Stimulated activated naive CD4-positive, alpha-beta T cell treated with Interleukin-2 at 50 U/mL for 16 hours (primary cell): ENCODE data around the gene MYO5B.

ENCODE experiments used
- DNase-seq: peaks from one replicate; lab custom pipeline; 2025; lab: John Stamatoyannopoulos, UW

MYO5B gene

DNA sequence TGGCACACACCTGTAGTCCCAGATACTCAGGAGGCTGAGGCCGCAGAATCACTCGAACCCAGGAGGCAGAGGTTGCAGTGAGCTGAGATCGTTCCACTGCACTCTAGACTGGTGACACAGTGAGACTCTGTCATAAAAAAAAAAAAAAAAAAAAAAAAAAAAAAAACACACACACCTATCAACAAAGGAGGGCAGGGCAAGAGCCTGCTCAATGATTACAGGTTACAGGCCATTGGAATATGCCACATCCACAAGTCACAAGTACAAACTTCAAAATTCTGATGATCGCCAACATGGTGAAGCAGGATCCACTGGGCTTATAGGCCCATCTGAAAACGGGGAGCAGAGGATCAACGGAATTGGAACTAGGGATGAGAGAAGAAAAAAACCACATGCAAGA, 6.3 kb downstream of the MYO5B start:
- no peak for DNase-seq

DNA sequence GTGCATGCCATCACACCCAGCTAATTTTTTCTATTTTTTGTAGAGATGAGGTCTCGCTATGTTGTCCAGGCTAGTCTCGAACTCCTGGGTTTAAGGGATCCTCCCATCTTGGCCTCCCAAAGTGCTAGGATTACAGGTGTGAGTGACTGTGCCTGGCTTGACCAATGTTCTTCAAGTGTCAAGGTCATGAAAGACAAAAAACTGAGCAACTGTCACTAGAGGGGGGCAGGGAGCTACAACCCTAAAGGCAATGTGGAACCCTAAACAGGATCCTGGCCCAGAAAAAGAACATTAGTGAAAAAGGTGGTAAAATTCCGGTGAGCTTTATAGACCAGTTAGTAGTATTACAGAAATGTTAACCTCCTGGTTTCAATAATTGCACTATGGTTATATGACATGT, 7.3 kb downstream of the MYO5B start:
- no peak for DNase-seq

DNA sequence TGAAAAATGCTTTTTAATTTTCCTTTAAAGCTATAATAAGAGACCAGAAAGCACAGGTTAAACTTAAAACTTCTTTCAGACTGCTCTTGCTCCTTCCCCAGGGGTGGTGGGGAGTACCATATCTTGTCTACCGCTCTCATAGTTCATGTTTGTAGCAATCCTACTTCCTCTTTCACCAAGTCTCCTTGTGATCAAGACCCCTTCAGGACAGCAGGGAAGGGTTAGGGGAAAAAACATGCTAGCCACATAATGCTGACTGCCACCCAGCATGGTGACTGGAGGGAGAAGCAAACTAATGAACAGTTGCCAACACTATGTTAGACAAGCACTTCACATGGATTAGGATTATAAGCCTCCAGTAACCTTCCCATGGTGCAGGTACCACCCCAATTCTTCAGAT, 8.6 kb downstream of the MYO5B start:
- no peak for DNase-seq

DNA sequence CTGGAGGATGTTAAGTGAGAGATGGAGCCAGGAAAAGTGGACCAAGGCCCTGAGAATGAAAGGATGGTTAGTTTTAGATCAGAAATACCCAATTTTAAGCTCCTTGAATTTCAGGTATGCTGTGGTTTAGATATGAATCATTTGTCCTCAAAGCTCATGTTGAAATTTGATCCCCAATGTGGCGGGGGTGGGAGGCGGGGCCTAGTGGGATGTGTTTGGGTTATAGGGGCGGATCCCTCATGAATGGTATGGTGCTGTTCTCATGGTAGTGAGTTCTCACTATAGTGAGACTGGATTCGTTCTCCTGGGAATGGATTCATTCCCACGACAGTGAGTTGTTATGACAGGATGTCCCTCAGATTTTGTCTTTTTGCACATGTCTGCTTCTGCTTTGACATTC, 11.4 kb downstream of the MYO5B start:
- DNase-seq, result no peak

DNA sequence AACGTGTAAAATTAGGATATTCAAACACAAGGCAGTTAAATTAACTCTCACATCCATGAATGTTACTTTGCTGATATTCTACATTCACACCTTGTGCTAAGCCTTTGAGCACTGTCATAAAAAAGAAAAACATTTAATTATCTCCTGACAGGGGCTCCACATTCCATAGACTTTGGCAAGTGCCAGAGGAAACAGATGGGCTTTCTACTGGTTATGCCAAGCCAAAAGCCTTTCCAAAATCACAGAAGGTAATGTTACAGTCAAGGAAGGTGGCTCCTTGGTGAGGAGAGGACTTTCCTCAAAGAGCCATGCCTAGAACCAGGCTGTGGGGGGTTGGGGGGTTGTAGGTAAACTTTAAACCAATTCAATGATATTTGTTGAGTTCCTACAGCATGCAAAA, 12.4 kb downstream of the MYO5B start:
- DNase-seq, result no peak

DNA sequence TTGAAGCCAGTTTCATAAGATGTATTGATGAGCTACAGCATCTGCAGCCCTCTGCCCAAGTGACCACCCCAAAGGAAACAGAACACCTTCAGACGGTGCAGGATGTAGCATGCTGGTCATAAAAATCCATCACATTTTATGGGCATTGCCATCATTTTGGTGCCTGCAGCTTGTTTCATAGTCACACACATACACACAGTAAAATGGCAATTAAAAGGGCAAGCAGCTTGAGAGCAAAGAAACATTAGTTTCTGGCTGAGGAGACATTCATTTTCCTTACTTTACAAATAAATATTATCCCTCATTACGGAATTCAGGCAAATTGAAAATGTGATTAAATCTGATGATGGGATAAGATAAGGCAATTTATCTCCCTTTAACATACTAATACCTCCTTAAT, 13.4 kb downstream of the MYO5B start:
- no peak for DNase-seq

DNA sequence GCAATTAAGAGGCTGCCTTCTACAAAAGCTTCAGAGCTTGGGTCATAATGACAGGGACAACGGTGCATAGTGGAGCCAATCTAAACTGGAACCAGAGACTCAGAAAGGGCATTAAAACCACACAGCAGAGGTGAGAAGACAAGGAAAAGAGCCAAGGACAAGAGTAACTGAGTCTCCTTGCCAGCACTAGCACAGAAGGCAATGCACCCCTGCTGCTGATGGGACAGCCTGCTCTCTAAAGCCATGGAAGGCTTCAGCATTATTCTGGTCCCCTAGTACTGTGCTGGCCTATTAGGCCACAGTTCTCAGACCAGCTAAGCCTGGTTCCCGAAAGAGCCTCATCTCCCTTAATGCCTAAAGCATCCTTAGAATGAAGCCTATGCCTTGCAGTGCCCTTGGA, 15.5 kb downstream of the MYO5B start:
- DNase-seq, result no peak

DNA sequence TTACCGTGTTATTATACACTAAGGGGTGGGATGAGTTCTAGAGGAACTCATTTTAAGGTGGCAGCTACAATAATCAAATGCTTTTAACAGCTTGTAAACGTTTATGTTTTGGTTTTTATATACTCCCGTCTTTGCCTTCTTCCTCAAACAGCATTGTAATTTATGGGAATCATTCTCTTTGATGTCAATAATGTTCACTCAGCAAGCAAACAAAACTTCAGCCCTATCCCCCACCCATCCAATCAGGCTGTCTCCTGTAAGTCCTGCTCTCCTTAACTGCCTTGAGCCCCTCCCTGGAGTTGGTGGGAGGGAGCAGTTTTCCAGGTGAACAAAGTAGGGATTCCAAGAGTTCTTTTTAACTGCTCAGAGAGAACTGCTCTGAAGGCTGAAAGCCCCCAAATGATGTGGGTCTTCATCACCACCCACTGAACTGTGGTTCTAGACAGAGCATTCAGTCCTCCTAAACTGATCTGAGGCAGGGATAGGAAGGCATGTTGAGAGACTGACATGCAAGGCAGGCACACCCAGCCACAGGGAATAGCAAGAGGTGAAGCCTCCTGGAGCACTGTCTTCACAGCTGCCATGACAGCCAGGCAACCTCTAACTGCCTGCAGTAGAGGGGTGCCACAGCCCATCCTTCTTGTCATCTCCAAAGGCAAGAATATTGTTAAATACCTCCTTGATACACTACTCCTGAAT, 17.5 kb downstream of the MYO5B start:
- no peak for DNase-seq

DNA sequence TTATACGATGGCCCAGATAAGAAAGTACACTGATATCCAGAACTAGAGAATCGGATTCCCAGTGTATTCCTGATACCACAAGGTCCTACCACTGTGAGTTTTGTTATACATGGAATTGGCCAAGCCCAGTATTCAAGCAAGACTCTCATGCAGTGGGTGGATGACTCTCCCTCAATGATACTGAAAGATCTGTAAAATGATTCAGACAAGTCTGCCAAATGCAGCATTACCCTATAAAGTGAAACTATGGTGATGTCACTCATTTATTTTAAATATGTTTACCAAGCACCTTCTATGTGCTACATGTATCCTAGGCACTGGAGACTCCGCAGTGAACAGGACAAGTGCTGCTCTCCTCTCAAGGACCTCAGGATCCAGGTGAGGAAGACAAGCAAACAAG, 22.6 kb downstream of the MYO5B start:
- DNase-seq, result no peak

DNA sequence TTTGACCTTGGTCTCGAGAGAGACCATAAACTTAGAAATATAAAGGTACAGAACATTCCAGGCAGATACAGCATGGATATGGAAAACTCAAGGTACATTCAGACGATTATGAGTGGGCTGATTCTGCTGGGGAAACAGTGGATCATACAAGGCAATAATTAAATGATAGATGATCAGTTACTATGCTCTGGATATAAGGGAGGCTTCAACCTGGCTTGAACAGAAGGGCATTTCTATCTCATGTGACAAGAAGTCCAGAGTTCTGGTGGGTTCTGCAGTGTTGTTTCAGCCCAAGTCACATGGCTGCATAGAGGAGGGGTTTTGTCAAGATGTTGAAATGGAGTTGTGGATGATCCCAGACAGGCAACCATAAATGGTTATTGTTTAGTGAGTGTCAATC, 23.5 kb downstream of the MYO5B start:
- no peak for DNase-seq

DNA sequence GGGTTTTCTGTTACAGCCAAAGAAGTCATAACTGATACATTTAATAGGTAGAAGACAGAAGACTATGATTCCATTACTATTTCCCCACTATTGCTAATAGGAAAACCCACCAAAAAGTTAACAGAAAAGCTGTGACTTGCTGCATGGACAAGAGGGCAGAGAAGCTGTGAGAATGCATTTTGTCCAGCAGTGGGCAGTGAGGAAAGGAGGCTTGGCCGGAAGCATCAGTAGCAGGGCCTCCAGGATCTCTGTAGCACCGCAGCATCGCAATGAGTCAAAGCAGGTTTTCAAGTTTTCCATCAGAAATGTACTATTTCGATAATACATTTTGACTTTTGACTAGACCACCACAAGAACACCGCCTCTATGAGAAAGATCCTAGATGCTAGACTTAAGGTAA, 24.9 kb downstream of the MYO5B start:
- DNase-seq, result no peak

DNA sequence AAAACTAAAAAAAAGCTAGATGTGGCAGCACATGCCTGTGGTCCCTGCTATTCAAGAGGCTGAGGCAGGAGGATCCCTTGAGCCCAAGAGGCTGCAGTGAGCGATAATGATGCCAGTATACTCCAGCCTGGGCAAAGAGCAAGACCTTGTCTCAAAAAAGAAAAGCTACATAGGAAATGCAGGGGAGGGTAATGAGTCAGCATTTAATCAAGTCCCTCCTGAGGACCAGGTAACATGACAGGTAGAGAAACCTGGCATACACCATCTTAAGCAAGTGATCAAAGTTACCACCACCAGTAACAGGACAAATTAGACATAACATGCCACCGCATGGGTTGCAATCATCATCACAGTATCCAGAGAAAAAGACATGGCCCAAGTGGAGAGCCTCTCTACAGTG, 25.8 kb downstream of the MYO5B start:
- no peak for DNase-seq

DNA sequence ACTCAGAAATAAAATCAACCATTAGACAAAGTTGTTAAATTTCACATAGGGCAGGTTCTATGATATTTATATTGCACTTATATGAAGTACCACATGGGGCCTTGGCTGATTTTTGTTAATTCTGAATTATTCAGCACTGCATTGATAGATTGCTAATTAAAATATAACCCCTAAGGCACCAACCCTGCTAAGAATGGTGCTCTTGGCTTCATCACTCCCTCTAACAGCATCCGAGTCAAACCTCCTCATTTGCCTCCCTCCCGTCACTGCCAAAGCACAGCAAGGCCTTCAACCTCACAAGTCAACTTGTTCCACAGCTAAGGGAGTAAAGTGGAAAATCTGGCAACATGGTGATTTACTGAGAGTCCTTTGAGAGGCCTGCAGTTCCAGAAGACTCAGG, 27.0 kb downstream of the MYO5B start:
- DNase-seq, result no peak

DNA sequence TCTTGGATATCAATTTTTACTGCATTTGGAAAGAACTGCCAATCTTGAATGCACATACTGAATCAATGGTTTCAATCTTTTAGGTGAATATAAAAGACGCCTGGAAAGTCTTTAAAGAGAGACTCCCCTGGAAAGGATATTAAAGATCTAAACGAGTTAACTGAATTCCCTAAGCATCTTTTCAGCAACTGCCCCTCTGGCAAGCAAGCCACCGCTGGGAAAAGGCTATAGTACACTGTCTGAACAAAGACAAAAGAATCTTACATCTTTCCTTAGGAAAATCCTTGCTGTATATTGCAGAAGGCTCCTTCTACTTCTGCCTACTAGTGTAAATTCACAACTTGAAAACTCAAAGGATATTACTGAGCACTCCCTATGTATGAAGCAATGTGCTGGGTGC, 28.0 kb downstream of the MYO5B start:
- no peak for DNase-seq

DNA sequence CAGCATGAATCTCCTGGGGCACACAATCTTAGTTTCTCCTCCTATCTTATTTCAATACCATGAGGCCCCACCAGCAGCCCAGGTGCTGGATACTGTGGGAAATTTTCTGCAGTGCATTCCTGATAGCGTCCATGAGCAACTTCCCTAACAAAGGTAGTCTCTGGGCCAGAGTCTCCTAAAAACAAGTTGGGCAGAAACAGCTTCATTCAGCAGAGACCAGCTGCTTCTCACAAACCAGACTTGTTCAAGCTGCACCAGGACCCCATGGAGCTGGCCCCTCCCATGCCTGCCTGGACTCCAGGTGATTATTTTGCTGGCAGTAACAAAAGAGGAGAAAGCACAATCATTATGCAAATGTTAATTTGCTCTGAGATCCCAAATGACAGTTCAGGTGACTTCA, 31.4 kb downstream of the MYO5B start:
- DNase-seq, result no peak

DNA sequence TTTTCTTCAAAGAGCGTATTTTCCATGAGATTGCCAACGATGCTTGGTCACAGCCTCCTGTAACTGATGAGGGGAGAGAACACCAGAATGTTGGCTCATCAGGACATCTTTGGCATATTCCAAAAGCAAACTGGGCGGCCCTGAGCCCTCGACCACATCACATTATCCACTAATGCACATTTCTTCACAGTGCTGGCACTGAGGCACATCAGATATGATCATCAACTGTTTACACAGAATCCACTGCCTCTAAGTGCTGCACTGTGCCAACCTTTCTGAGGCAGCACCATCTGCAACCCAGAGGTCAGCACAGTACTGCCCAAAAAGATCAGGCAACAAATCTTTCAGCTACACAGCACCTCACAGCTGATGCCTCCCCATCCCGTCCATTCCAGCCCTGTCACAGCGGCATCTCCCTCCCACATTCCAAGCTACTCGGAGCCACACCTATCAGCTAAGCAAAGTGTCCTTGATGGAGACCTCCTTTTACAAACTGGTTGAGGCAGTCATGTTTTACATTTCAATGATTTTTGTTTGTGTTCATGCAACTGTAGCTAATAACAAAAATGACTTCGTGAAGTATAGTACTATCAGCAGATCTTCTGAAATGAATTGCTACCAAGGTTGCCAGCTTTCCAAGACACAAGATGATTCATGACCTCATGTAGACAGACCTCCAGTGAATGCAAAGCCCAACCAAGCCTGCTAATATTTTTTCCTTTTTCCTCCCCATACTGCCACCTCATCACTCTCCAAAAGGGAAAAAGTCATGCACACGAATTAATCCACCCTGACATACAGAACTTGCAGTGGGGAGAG, 32.3 kb downstream of the MYO5B start:
- DNase-seq, result no peak

DNA sequence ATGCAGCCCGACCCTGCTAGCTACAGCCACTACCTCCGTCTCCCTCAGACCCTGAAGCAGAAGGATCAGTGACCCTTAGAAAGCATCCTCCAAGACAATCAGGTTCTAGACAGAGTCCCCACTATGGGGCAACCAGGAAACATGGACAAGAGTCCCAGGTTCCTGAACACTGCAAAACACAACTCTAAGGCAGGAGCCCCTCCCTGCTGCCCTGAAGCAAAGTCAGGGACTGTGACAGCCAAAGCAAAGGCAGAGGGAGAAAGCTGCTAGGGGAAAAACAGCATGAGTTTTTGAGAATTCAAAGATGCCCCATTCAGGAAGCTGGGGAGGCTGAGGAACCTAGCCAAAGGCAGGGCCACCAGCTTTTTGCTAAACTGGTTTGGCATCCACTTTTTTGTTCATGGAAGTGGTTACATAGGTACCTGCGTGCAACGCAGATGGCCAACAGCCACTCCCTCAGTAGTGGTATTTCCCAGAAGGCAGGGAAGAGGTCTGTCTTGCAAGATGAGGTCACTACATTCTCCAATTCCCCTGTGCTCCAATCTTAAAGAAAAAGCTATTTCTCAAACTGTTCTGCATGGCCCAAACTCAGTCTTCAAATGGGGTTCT, 33.2 kb downstream of the MYO5B start:
- DNase-seq, result no peak

DNA sequence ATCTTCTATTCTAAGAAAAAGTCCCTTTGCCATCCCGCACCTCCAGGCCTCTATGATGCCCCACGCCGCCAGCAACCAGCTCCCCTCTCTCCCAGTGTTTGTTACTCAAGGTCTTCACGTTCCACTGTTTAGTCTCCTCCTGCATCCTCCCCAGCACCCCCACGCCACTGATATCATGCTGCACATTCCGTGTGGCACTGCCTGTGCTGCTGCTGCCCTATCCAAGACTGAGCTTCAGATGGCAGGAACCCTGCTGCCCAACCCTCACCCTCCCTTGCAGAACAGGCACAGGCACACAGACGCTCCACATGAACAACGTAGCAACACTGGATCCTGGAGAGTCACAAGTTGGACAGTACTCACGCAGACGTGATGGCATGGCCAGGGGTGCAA, 35.3 kb downstream of the MYO5B start:
- no peak for DNase-seq

DNA sequence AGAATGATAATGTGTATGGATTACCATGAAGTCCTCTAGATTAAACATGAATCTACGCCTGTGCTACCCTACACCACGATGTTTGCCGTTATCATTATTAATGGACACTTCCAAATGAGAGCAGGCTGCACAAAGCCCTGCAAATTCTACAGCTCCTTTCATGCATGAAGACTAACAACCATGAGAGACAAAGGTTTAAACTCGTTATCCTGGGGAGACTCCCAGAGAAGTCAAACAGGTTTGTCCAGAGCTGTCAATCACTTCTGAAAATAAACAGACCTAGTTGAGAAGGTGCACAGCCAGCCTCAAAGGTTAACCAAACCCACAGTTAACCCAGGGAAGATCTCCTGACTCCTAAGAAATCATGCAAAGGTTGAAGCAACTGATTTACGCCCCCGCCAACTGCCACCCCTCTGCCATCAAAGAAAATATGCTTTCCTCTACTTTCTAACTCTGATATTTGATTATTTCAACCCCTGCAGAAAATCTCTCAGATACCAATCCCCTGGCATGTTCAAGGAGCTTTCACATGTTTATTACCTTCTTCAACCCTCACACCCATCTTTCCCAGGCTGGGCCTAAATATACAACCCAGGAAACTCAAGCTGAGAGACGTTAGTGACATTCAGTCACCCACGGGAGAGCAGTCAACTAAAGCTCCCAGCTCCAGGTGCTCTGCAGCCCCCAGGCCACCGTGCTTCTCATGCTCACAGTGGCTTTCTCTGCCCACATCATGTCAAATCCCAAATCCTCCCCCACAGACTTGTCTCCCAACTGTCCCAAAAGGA, 35.9 kb downstream of the MYO5B start:
- DNase-seq, result no peak

DNA sequence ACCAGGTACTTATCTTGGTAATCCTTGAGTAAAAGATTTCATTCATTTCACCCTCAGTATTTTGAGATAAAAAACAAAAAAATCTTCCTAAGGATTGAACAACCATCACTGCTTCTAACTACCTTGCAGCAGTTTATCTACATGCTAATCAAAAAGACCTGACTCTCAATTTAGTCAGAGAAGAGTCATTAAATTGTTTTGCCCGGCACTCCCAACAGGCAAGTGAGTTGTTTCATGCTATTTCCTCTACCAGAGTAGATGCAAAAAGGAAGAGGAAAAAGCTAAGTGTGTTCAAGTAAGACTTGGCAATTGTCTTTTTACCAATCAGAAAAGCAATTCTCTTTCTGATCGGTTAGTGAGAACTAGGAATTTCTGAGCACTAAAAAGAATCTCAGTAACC, 39.5 kb downstream of the MYO5B start:
- DNase-seq, result no peak

DNA sequence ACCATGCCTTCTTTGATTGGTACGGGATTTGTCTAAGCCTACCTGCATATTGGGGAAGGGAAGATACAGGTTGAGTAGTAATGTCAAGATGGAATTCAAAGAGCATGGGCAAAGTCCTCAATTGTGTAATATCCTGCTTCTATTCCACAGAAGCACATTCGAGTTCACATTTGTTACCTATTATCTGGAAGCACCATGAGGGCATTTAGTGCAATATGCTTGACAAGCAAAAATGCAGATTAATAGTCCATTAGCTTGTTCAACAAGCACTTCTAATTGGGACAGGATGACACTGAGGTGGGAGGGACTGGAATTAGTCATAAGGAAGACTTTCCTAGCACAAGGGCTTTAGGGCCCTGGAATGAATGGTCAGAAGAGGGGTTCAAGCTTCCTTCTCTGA, 40.5 kb downstream of the MYO5B start:
- no peak for DNase-seq

DNA sequence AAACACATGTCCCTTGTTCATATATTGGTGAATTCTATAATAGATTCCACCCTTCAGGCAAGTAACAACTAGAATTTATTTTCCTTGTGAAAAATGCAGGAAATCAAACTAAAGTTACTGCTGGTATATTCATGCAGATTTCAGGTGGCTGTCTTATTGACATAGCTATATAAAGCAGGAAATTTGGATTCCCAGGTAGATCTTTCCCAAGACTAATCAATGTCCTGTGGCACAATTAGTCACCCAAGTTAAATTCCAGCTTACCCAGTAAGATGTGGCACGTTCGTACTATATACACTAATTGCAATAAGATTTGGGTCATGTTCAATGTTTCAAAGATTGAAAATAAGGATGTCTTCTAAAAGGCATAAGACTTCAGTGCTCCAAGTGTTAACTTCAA, 42.0 kb downstream of the MYO5B start:
- DNase-seq, result no peak

DNA sequence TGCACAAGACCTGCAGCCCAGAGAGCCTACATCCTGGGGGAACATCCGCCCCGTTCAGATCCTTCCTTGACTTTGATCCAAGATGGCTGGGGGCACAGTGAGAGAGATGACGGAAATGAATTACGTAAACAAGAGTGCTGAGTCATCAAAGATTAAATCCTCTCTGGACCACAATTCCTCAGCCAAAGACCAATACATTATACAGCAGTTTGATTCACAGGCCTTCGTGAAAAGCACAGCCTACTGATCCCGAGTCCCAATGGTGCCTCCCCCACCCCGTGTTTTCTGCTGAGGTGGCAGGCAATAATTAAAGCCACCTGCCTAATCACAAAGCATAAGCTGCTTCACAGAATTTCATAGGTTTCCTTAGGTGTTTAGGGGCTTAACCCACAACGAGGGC, 43.0 kb downstream of the MYO5B start:
- DNase-seq, result no peak
